GM12878 (cell line): ENCODE results near the gene RCC1. TPM values are rescaled to one million over a fixed set of nuclear protein-coding genes. Genes with fewer than 3 reads are reported as not detected.

Source experiments
- ATAC-seq: fragments of 200-7000 bp; cut with Tn5 transposase; 3 replicates; pipeline ENCODE4 v1.9.1; 2020; ENCODE audit warnings: mild to moderate bottlenecking, moderate library complexity
- BruUV-seq: library from RNA; stranded (reverse); fragments of 400-500 nt; replicated peaks from 2 replicates; lab custom pipeline; 2021; lab: Mats Ljungman, UMichigan
- CTCF ChIA-PET: fragments of 300-600 bp; sonication (Branson Sonifier 250); formaldehyde crosslinking; extraction: SDS; loops from one replicate; lab custom pipeline; 2021; ENCODE audit warnings: inconsistent platforms; lab: Yijun Ruan, JAX
- POLR2A ChIA-PET: fragments of 350-600 bp; formaldehyde crosslinking; extraction: SDS; loops from one replicate; lab custom pipeline; 2021; ENCODE audit warnings: inconsistent platforms; lab: Charles Lee
- RAD21 ChIA-PET: fragments of 300-600 bp; sonication (Branson Sonifier 250); formaldehyde crosslinking; loops from one replicate; lab custom pipeline; 2023; ENCODE audit warnings: antibody characterized with exemption; ENCODE audit not compliant: unreplicated experiment; lab: Charles Lee
- SMC1A ChIA-PET: fragments of 300-600 bp; sonication (Branson Sonifier 250); formaldehyde crosslinking; loops from one replicate; lab custom pipeline; 2023; ENCODE audit not compliant: unreplicated experiment, uncharacterized antibody; lab: Charles Lee
- DNase-seq: peaks from one replicate; pipeline ENCODE4 v3.0.0-alpha.2; 2011; ENCODE audit warnings: low read depth, low spot score
- FAIRE-seq: peaks from 3 replicates; lab custom pipeline; 2011; peaks lifted over from hg19 to GRCh38; lab: Jason Lieb, UNC
- H2AFZ ChIP-seq: 2 replicates; pipeline ENCODE4 v1.6.0; 2011; ENCODE audit warnings: low read depth, low read length, control low read depth; ENCODE audit not compliant: control insufficient read depth
- H3K27ac ChIP-seq: 2 replicates; pipeline ENCODE4 v1.5.1; 2011; ENCODE audit warnings: control low read depth; ENCODE audit not compliant: control insufficient read depth, insufficient read depth
- H3K27me3 ChIP-seq, 2 experiments: replicated peaks in 1 of 2; 2 replicates each; pipeline versions ENCODE4 v1.6.0 to v1.6.1; 2011; ENCODE audit warnings: low read length in 1 of 2; ENCODE audit not compliant: control insufficient read depth in 2 of 2, insufficient read depth in 2 of 2
- H3K36me3 ChIP-seq, 2 experiments: 2 replicates each; pipeline ENCODE4 v1.5.1; 2011; ENCODE audit warnings: low read length in 1 of 2; ENCODE audit not compliant: control insufficient read depth in 2 of 2, insufficient read depth in 2 of 2
- H3K4me1 ChIP-seq: 2 replicates; pipeline ENCODE4 v1.6.1; 2011; ENCODE audit warnings: mild to moderate bottlenecking, low read length, moderate library complexity, mixed read lengths; ENCODE audit not compliant: control insufficient read depth, insufficient read depth
- H3K4me2 ChIP-seq: 2 replicates; pipeline ENCODE4 v1.6.0; 2011; ENCODE audit warnings: control low read depth; ENCODE audit not compliant: control insufficient read depth, insufficient read depth
- H3K4me3 ChIP-seq: fragments of 200-600 bp; sonication (generic); 2 replicates; pipeline ENCODE4 v1.5.1; 2016
- H3K79me2 ChIP-seq: 2 replicates; pipeline ENCODE4 v1.6.0; 2011; ENCODE audit warnings: low read length; ENCODE audit not compliant: control insufficient read depth, insufficient read depth
- H3K9ac ChIP-seq: 2 replicates; pipeline ENCODE4 v1.8.0; 2011; ENCODE audit warnings: low read length, control low read depth, mixed read lengths; ENCODE audit not compliant: control insufficient read depth, insufficient read depth
- H3K9me3 ChIP-seq: replicated peaks from 3 replicates; pipeline ENCODE4 v1.5.1; 2011; ENCODE audit warnings: mild to moderate bottlenecking, low read length; ENCODE audit not compliant: control insufficient read depth, insufficient read depth
- H4K20me1 ChIP-seq: 2 replicates; pipeline ENCODE4 v1.6.0; 2011; ENCODE audit not compliant: control insufficient read depth, insufficient read depth
- CHD1 ChIP-seq: IDR thresholded peaks from 2 replicates; pipeline ENCODE4 v1.6.1; 2012; ENCODE audit warnings: low read depth, low read length, improper control_type of control experiment
- CREB1 ChIP-seq: IDR thresholded peaks from 2 replicates; pipeline ENCODE4 v1.6.1; 2012; ENCODE audit warnings: low read depth, mild to moderate bottlenecking, inconsistent platforms
- FOXK2 ChIP-seq: fragments of 450-650 bp; IDR thresholded peaks from 2 replicates; pipeline ENCODE4 v1.6.1; 2017; ENCODE audit warnings: mild to moderate bottlenecking, moderate library complexity
- IKZF2 ChIP-seq, 2 experiments: fragments of 450-650 bp; IDR thresholded peaks; 2 replicates each; pipeline ENCODE4 v1.6.1; 2017; ENCODE audit warnings: mild to moderate bottlenecking in 2 of 2, moderate library complexity in 2 of 2
- MYB ChIP-seq: fragments of 150-350 bp; IDR thresholded peaks from 2 replicates; pipeline ENCODE4 v1.6.1; 2014; ENCODE audit warnings: mild to moderate bottlenecking, low read depth, low read length, borderline replicate concordance
- SIN3A ChIP-seq: IDR thresholded peaks from 2 replicates; pipeline ENCODE4 v1.6.1; 2012; ENCODE audit warnings: low read depth, low read length, improper control_type of control experiment
- SREBF1 ChIP-seq: IDR thresholded peaks from 2 replicates; pipeline ENCODE4 v1.6.1; 2012; ENCODE audit warnings: mild to moderate bottlenecking, low read length
- SREBF2 ChIP-seq: IDR thresholded peaks from 2 replicates; pipeline ENCODE4 v1.6.1; 2012; ENCODE audit warnings: mild to moderate bottlenecking, low read length
- TARDBP ChIP-seq: IDR thresholded peaks from 2 replicates; pipeline ENCODE4 v1.6.1; 2016; ENCODE audit warnings: borderline replicate concordance
- WRNIP1 ChIP-seq: IDR thresholded peaks from 2 replicates; pipeline ENCODE4 v1.6.1; 2011; ENCODE audit warnings: low read depth, low read length, improper control_type of control experiment, borderline replicate concordance
- YY1 ChIP-seq: IDR thresholded peaks from 2 replicates; pipeline ENCODE4 v1.6.1; 2011; ENCODE audit warnings: low read depth, mild to moderate bottlenecking, low read length
- ZNF217 ChIP-seq: fragments of 450-650 bp; IDR thresholded peaks from 2 replicates; pipeline ENCODE4 v1.6.1; 2017; ENCODE audit warnings: antibody characterized with exemption, mild to moderate bottlenecking
- ZNF274 ChIP-seq: IDR thresholded peaks from one replicate; pipeline ENCODE4 v1.8.0; 2011; ENCODE audit not compliant: insufficient read length, insufficient read depth
- ZZZ3 ChIP-seq: IDR thresholded peaks from 2 replicates; pipeline ENCODE4 v1.6.1; 2011; ENCODE audit warnings: low read depth; ENCODE audit not compliant: control insufficient read depth, insufficient read length
- WGBS: methylation state at CpG from one replicate; pipeline ENCODE4 v1.1.6; 2016; ENCODE audit warnings: low lambda C conversion rate; ENCODE audit not compliant: insufficient replicate concordance, insufficient coverage; ENCODE audit errors: missing lambda C conversion rate; 5-methylcytosine and 5-hydroxymethylcytosine counted together
- in situ Hi-C: fragments of 300-500 bp; cut with MboI; formaldehyde crosslinking; loops from 9 replicates; pipeline ENCODE4 v1.14.3; 2018; ENCODE audit warnings: mixed read lengths
- intact Hi-C: fragments of 100-400 bp; cut with micrococcal nuclease; formaldehyde crosslinking; loops from one replicate; pipeline ENCODE4 v1.14.2; 2022; ENCODE audit not compliant: unreplicated experiment
- polyA plus RNA-seq, 11 experiments: library from polyadenylated mRNA; depleted of rRNA in 4 of 11; unstranded in 6 of 11; stranded (reverse) in 5 of 11; fragments of >200 nt; fragmentation: Nextera tagmentation in 4 of 11; fragmentation: Illumina TruSeq in 1 of 11; extraction: Ambion mirVana in 4 of 11; extraction: Trizol in 1 of 11; gene quantifications; 1 replicate in 1 of 11; 2 replicates in 10 of 11; pipeline versions ENCODE4 v1.2.1 to v1.2.3, GENCODE V29; 2011 to 2016; ENCODE audit warnings: inconsistent platforms in 2 of 11, missing spikeins in 2 of 11, low read depth in 1 of 11
- total RNA-seq, 4 experiments: library from RNA; depleted of rRNA in 3 of 4; stranded (reverse); fragments of >200 nt in 3 of 4; fragmentation: Illumina TruSeq in 1 of 4; extraction: Trizol in 1 of 4; gene quantifications; 2 replicates each; pipeline versions ENCODE4 v1.2.1 to v1.2.3, GENCODE V29; 2013 to 2021
- TF ChIP-seq, protein P1 (sequence below): IDR thresholded peaks from 2 replicates; pipeline ENCODE4 v1.6.1; 2011; ENCODE audit warnings: low read depth, low read length, improper control_type of control experiment, borderline replicate concordance
- TF ChIP-seq, protein P2 (sequence below): fragments of 450-650 bp; IDR thresholded peaks from 2 replicates; pipeline ENCODE4 v1.6.1; 2017; ENCODE audit warnings: low read depth, mild to moderate bottlenecking, moderate library complexity

RCC1 gene
- total and polyA plus RNA-seq, 10 of the 15 experiments (the other 5 are each of a cell fraction or from before 2014, with no cell fraction given) = 8.3 to 99.4 (median 74.6) TPM

DNA sequence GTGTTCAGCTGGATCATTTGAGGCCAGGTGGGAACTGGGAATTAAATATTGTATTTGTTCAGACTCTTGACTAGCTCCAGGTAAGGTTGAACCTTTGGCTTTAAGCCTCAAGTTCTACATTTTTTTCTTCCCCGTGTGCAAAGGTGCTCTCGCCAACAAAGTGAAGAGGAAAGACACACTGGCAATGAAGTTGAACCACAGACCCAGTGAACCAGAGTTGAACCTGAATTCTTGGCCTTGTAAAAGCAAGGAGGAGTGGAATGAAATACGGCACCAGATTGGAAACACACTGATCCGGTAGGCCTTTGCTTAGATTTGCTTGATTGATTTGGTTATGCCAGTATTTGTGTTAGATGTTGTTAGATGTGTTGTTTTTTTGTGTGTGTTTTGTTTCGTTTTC, 25.5 kb upstream of the RCC1 start (continued):
- TF ChIP-seq TARDBP (no peak), FOXK2 (no peak), WRNIP1 (no peak), MYB (no peak), SREBF1 (no peak), IKZF2 (IDR thresholded peaks at IDR 0.05) (no peak), CHD1 (no peak), SIN3A (no peak)
- TF ChIP-seq, protein P1, sequence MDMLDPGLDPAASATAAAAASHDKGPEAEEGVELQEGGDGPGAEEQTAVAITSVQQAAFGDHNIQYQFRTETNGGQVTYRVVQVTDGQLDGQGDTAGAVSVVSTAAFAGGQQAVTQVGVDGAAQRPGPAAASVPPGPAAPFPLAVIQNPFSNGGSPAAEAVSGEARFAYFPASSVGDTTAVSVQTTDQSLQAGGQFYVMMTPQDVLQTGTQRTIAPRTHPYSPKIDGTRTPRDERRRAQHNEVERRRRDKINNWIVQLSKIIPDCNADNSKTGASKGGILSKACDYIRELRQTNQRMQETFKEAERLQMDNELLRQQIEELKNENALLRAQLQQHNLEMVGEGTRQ = no peak

DNA sequence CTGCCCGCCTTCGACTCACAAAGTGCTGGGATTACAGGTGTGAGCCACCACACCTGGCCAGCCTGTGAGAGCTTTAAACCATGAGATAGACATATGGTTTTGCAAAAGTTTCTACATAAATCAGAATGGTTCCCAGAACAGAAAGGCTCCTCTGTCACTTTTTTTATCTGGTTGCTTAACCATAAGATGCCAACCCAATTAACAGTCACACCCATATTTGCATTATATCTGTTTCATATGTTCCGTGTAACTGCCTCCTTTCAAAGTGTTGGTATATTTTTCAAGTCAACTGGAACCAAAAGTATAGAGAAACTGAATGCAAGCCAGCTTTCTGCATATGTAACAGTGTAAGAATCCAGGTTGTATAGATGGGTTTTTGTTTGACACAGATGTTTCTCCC, 23.7 kb upstream of the RCC1 start:
- TF ChIP-seq ZNF217 (no peak), CREB1 (no peak), WRNIP1 (no peak), MYB (no peak), ZZZ3 (no peak), SREBF2 (no peak), ZNF274 (no peak), YY1 (no peak)
- TF ChIP-seq, protein P2, sequence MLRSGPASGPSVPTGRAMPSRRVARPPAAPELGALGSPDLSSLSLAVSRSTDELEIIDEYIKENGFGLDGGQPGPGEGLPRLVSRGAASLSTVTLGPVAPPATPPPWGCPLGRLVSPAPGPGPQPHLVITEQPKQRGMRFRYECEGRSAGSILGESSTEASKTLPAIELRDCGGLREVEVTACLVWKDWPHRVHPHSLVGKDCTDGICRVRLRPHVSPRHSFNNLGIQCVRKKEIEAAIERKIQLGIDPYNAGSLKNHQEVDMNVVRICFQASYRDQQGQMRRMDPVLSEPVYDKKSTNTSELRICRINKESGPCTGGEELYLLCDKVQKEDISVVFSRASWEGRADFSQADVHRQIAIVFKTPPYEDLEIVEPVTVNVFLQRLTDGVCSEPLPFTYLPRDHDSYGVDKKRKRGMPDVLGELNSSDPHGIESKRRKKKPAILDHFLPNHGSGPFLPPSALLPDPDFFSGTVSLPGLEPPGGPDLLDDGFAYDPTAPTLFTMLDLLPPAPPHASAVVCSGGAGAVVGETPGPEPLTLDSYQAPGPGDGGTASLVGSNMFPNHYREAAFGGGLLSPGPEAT = no peak
- H3K9me3 ChIP-seq = no peaks in the 10 kb centered on the region
- no peak for DNase-seq
- 65% methylated on average over 3 of the region's 3 CpGs for WGBS
- ATAC-seq = no peak
- FAIRE-seq = no peak
- no peak overlapping the region for H3K9ac ChIP-seq
- POLR2A ChIA-PET = interaction anchor here (1.2 to 1.5 kb wide), 2 partner anchors 9 to 10 kb away, joined by 4 to 5 read pairs; no protein-coding TSS in a partner anchor
- intact Hi-C loops (no loop called here), in situ Hi-C loops (no loop called here)
- no peaks in the 10 kb centered on the region for H3K79me2 ChIP-seq
- peaks cover 0 to 19% of the 10 kb centered on the region in 2 experiments; a peak in 2 of 4 replicates for H3K36me3 ChIP-seq
- CTCF ChIA-PET = interaction anchor here (1.0 kb wide), 1 partner anchor 122 kb away, joined by 3 read pairs; no protein-coding TSS in a partner anchor
- H3K27ac ChIP-seq = no peak overlapping the region
- no peak overlapping the region for H3K4me3 ChIP-seq
- SMC1A ChIA-PET = interaction anchor here (0.6 to 1.4 kb wide), 3 partner anchors 13 to 85 kb away, joined by 3 read pairs; no protein-coding TSS in a partner anchor
- no peaks in the 10 kb centered on the region for H4K20me1 ChIP-seq
- no TSS peak for BruUV-seq
- no peaks in the 10 kb centered on the region for H3K4me1 ChIP-seq
- H2AFZ ChIP-seq = no peak overlapping the region
- RAD21 ChIA-PET = no interaction called here
- no peaks in the 10 kb centered on the region for H3K27me3 ChIP-seq
- no peak overlapping the region for H3K4me2 ChIP-seq
